ENCODE data around the gene PIP4K2B. TPM values are rescaled to one million over a fixed set of nuclear protein-coding genes. Genes with fewer than 3 reads are reported as not detected.

The PIP4K2B gene
- total and polyA plus RNA-seq, 9 of the 15 experiments (the other 6 are each of a cell fraction or from before 2014, with no cell fraction given), result 3.7 to 29.9 (median 23.0) TPM

DNA sequence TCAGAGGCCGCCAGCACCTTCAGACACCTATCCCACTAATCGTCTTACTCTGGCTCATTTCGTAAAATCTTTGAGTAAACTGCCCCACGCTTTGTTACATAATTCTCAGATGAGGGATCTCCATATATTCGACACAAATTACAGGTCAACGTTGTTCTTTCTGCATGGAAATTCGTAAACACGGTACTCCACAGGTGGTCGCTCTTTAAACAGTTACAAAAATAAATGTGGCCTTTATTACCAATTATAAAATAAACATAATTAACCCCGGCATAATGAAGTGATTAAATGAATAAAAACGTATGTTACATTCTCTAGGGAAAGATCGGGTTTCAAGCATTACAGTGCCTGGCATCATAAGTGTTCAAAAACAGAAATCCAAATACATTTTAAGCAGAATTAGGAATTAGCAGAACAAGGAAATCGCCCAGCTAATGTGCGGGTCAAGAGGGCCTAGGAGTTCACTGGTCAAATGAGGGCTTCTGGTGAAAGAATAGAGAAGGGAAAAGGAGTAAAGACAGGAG, 943 bp upstream of the PIP4K2B start:
- CTCF ChIA-PET (ENCODE audit: low intra/inter-chr PET ratio), result no interaction called here
- ATAC-seq (no peak), DNase-seq (ENCODE audit: extremely low read depth in 1 of 4, low spot score in 3 of 4) (no peak), FAIRE-seq (no peak)
- H3K9me3 ChIP-seq (replicated peaks; ENCODE audit: control insufficient read depth, insufficient read depth, low read depth, low read length), result no peaks in the 10 kb centered on the region
- 31% methylated on average over 14 of the region's 14 CpGs for WGBS (ENCODE audit: insufficient coverage, low coverage, missing lambda C conversion rate)
- in situ Hi-C loops (cut with MboI), result no loop called here
- POLR2A ChIA-PET, result interaction anchor here (1.5 to 2.9 kb wide), 2 partner anchors 48 to 53 kb away, joined by 4 to 10 read pairs; partner anchors contain the start of gene RPL23
- BruUV-seq (replicated peaks), result TSS peak; percentile 49
- H3K36me3 ChIP-seq (ENCODE audit: control insufficient read depth, insufficient read depth, low read length), result peaks cover 58% of the 10 kb centered on the region
- H3K9me1 ChIP-seq (ENCODE audit: control insufficient read depth, insufficient read depth, low read length), result no peaks in the 10 kb centered on the region
- TF ChIP-seq ZNF589 (CRISPR knock-in tag; IDR thresholded peaks at IDR 0.05; ENCODE audit: low read depth), result 0 out of 2 replicates have a peak, but pooled peaks have one; percentile 9
- TF ChIP-seq DDX20 (tag; IDR thresholded peaks at IDR 0.05; ENCODE audit: low read depth), result no peak
- TF ChIP-seq, protein P1, sequence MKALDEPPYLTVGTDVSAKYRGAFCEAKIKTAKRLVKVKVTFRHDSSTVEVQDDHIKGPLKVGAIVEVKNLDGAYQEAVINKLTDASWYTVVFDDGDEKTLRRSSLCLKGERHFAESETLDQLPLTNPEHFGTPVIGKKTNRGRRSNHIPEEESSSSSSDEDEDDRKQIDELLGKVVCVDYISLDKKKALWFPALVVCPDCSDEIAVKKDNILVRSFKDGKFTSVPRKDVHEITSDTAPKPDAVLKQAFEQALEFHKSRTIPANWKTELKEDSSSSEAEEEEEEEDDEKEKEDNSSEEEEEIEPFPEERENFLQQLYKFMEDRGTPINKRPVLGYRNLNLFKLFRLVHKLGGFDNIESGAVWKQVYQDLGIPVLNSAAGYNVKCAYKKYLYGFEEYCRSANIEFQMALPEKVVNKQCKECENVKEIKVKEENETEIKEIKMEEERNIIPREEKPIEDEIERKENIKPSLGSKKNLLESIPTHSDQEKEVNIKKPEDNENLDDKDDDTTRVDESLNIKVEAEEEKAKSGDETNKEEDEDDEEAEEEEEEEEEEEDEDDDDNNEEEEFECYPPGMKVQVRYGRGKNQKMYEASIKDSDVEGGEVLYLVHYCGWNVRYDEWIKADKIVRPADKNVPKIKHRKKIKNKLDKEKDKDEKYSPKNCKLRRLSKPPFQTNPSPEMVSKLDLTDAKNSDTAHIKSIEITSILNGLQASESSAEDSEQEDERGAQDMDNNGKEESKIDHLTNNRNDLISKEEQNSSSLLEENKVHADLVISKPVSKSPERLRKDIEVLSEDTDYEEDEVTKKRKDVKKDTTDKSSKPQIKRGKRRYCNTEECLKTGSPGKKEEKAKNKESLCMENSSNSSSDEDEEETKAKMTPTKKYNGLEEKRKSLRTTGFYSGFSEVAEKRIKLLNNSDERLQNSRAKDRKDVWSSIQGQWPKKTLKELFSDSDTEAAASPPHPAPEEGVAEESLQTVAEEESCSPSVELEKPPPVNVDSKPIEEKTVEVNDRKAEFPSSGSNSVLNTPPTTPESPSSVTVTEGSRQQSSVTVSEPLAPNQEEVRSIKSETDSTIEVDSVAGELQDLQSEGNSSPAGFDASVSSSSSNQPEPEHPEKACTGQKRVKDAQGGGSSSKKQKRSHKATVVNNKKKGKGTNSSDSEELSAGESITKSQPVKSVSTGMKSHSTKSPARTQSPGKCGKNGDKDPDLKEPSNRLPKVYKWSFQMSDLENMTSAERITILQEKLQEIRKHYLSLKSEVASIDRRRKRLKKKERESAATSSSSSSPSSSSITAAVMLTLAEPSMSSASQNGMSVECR (CRISPR knock-in tag; IDR thresholded peaks at IDR 0.05), result no peak
- TF ChIP-seq PREB (CRISPR knock-in tag; IDR thresholded peaks at IDR 0.05), result 0 out of 2 replicates have a peak, but pooled peaks have one; percentile 86
- TF ChIP-seq POLR2AphosphoS2 (IDR thresholded peaks at IDR 0.05; ENCODE audit: low read length), result 0 out of 2 replicates have a peak, but pooled peaks have one; percentile 4
- peak overlapping the region; percentile 98 for H3K27ac ChIP-seq (ENCODE audit: extremely low read depth, low read depth, low read length)
- peak overlapping the region; percentile 81 for H3K4me2 ChIP-seq (ENCODE audit: insufficient read depth, low read length)
- peaks cover 20% of the 10 kb centered on the region in 2 experiments for H3K4me1 ChIP-seq (replicated peaks in 1 of 2; ENCODE audit: control insufficient read depth in 2 of 2, insufficient read depth in 2 of 2, low read length in 2 of 2)
- peak overlapping the region; percentile 87 for H3K4me3 ChIP-seq
- H4K20me1 ChIP-seq (replicated peaks; ENCODE audit: control insufficient read depth, insufficient read depth, low read length), result peaks cover 10% of the 10 kb centered on the region; the same call in 1 of the 2 replicates
- intact Hi-C loops (cut with micrococcal nuclease), result no loop called here
- H3K27me3 ChIP-seq (ENCODE audit: control insufficient read depth in 2 of 2, insufficient read depth in 2 of 2, low read length in 2 of 2), result no peaks in the 10 kb centered on the region
- H3K79me2 ChIP-seq (ENCODE audit: control insufficient read depth, insufficient read depth, low read length), result peaks cover 35% of the 10 kb centered on the region
- peak overlapping the region; percentile 90 for H2AFZ ChIP-seq (ENCODE audit: low read depth, low read length)
- H3K9ac ChIP-seq (ENCODE audit: insufficient read depth in 1 of 2, low read depth in 2 of 2, low read length in 2 of 2), result peak overlapping the region; percentile 93 to 96
